Fibroblast of lung (primary cell): ENCODE measurements around the gene BMP4. TPM values are rescaled to one million over a fixed set of nuclear protein-coding genes. Genes with fewer than 3 reads are reported as not detected.

Experiments
- DNase-seq, 2 donors: peaks; one replicate each; pipeline versions ENCODE4 v3.0.0 to v3.0.0-alpha.2; 2010; ENCODE audit warnings: low read depth in 2 of 2
- H2AFZ ChIP-seq: 2 replicates; pipeline ENCODE4 v1.5.1; 2012; ENCODE audit warnings: low read length, control low read depth, inconsistent platforms
- H3K27ac ChIP-seq: 2 replicates; pipeline ENCODE4 v1.5.1; 2011; ENCODE audit warnings: low read length, control low read depth; ENCODE audit not compliant: insufficient read depth
- H3K27me3 ChIP-seq: 2 replicates; pipeline ENCODE4 v1.5.1; 2011; ENCODE audit warnings: mild to moderate bottlenecking, low read length; ENCODE audit not compliant: control insufficient read depth, insufficient read depth
- H3K36me3 ChIP-seq: 2 replicates; pipeline ENCODE4 v1.5.1; 2011; ENCODE audit warnings: low read length; ENCODE audit not compliant: control insufficient read depth, insufficient read depth
- H3K4me1 ChIP-seq: 2 replicates; pipeline ENCODE4 v1.5.1; 2011; ENCODE audit warnings: low read length; ENCODE audit not compliant: control insufficient read depth, insufficient read depth; ENCODE audit errors: extremely low read depth
- H3K4me2 ChIP-seq: 2 replicates; pipeline ENCODE4 v1.5.1; 2011; ENCODE audit warnings: low read length, control low read depth; ENCODE audit not compliant: insufficient read depth; ENCODE audit errors: extremely low read depth
- H3K4me3 ChIP-seq, 4 experiments: fragments of 200-600 bp in 1 of 4; sonication (generic) in 1 of 4; replicated peaks in 1 of 4; 2 replicates each; pipeline ENCODE4 v1.5.1; 2011 to 2016; ENCODE audit warnings: low read length in 4 of 4, low read depth in 3 of 4, mild to moderate bottlenecking in 3 of 4, control low read depth in 2 of 4, inconsistent platforms in 1 of 4, mixed read lengths in 1 of 4; ENCODE audit not compliant: insufficient read depth in 1 of 4; ENCODE audit errors: control extremely low read depth in 1 of 4
- H3K79me2 ChIP-seq: 2 replicates; pipeline ENCODE4 v1.5.1; 2012; ENCODE audit warnings: mild to moderate bottlenecking, low read length, inconsistent platforms; ENCODE audit not compliant: control insufficient read depth, insufficient read depth
- H3K9ac ChIP-seq: 2 replicates; pipeline ENCODE4 v1.5.1; 2011; ENCODE audit warnings: mild to moderate bottlenecking, low read length, control low read depth; ENCODE audit not compliant: insufficient read depth
- H3K9me3 ChIP-seq: 2 replicates; pipeline ENCODE4 v1.5.1; 2012; ENCODE audit warnings: low read depth, low read length; ENCODE audit not compliant: control insufficient read depth, insufficient read depth
- H4K20me1 ChIP-seq: 2 replicates; pipeline ENCODE4 v1.5.1; 2011; ENCODE audit warnings: low read length; ENCODE audit not compliant: control insufficient read depth, insufficient read depth; ENCODE audit errors: extremely low read depth
- EZH2 ChIP-seq: IDR thresholded peaks from 2 replicates; pipeline ENCODE4 v1.5.1; 2012; ENCODE audit warnings: low read length, control low read depth, mild to moderate bottlenecking; ENCODE audit errors: missing control alignments
- polyA plus RNA-seq, 2 donors: library from polyadenylated mRNA; depleted of rRNA in 1 of 2; stranded (reverse) in 1 of 2; unstranded in 1 of 2; fragments of >200 nt; gene quantifications; 2 replicates each; pipeline ENCODE4 v1.2.1, GENCODE V29; 2011 to 2012; ENCODE audit warnings: missing spikeins in 1 of 2
- total RNA-seq: library from RNA; depleted of rRNA; stranded (reverse); fragments of >200 nt; gene quantifications from 2 replicates; pipeline ENCODE4 v1.2.1, GENCODE V29; 2014
- TF ChIP-seq, protein P1 (sequence below), 2 donors: IDR thresholded peaks in 1 of 2; conservative IDR thresholded peaks in 1 of 2; 1 replicate in 1 of 2; 2 replicates in 1 of 2; pipeline ENCODE4 v1.5.1; 2011 to 2012; ENCODE audit warnings: low read length in 2 of 2, control low read depth in 1 of 2, inconsistent platforms in 1 of 2, low read depth in 1 of 2, mild to moderate bottlenecking in 1 of 2

Gene BMP4
- total and polyA plus RNA-seq, 2 donors (not counting 1 experiment from before 2014, with no cell fraction given): 11.4 to 77.5 TPM

DNA sequence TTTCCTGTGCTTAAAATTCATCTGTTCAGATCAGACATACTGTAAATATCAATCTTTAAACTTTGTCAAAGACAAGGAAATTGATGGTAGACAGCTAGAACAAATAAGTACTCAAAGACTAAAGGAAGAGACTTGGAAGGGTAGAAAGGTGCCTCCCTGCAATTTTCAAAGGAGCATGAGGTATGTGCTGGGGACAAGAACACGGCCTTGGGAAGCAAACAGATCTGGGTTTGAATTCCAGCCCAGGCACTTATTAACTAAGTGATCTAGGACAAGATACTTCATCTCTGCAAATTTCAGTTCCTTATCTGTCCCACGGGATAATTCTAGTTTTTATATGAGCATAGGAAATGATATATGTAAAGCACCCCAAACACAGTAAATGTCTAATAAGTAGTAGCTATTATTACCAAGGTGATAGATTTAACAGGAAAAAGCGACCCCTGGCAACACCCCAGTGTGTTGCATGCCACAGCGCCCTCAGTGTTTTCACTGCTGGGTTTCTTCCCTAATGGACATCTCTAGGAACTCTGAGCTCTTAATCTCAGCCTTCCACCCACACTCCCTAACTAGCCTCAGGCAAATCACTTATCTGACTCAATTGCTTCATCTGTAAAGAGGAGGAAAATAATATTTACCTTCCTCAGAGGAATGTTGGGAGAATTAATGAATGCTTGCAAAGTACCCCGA lies 44.7 kb upstream of the BMP4 start:
- H3K79me2 ChIP-seq: no peaks in the 10 kb centered on the region
- no peak overlapping the region for H3K9ac ChIP-seq
- no peaks in the 10 kb centered on the region for H3K9me3 ChIP-seq
- no peaks in the 10 kb centered on the region for H3K27me3 ChIP-seq
- H3K27ac ChIP-seq: no peak overlapping the region
- H3K4me3 ChIP-seq: no peak overlapping the region
- no peaks in the 10 kb centered on the region for H3K4me1 ChIP-seq
- no peaks in the 10 kb centered on the region for H4K20me1 ChIP-seq
- H3K36me3 ChIP-seq: no peaks in the 10 kb centered on the region
- TF ChIP-seq EZH2: no peak
- TF ChIP-seq, protein P1, sequence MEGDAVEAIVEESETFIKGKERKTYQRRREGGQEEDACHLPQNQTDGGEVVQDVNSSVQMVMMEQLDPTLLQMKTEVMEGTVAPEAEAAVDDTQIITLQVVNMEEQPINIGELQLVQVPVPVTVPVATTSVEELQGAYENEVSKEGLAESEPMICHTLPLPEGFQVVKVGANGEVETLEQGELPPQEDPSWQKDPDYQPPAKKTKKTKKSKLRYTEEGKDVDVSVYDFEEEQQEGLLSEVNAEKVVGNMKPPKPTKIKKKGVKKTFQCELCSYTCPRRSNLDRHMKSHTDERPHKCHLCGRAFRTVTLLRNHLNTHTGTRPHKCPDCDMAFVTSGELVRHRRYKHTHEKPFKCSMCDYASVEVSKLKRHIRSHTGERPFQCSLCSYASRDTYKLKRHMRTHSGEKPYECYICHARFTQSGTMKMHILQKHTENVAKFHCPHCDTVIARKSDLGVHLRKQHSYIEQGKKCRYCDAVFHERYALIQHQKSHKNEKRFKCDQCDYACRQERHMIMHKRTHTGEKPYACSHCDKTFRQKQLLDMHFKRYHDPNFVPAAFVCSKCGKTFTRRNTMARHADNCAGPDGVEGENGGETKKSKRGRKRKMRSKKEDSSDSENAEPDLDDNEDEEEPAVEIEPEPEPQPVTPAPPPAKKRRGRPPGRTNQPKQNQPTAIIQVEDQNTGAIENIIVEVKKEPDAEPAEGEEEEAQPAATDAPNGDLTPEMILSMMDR (conservative IDR thresholded peaks at IDR 0.05 in 1 of 2, IDR thresholded peaks at IDR 0.05 in 1 of 2; ENCODE audit: low read depth in 1 of 2, low read length in 2 of 2): no peak
- no peak overlapping the region for H2AFZ ChIP-seq
- H3K4me2 ChIP-seq: no peak overlapping the region
- DNase-seq: peak in 1 of 2 donors; percentile 55

GRCh38 chr14:54000341-54000811 lies 43.8 kb upstream of the BMP4 start:
- Histone ChIP-seq H3K4me1 (no peaks in the 10 kb centered on the region), H3K27ac (no peak overlapping the region), H3K79me2 (no peaks in the 10 kb centered on the region), H4K20me1 (no peaks in the 10 kb centered on the region), H3K9ac (no peak overlapping the region), H3K4me2 (no peak overlapping the region), H3K4me3 (no peak overlapping the region), H3K36me3 (no peaks in the 10 kb centered on the region), H3K9me3 (no peaks in the 10 kb centered on the region), H2AFZ (no peak overlapping the region), H3K27me3 (no peaks in the 10 kb centered on the region)
- DNase-seq: peak in 1 of 2 donors; percentile 82
- no peak for TF ChIP-seq EZH2
- TF ChIP-seq, protein P1 (conservative IDR thresholded peaks at IDR 0.05 in 1 of 2, IDR thresholded peaks at IDR 0.05 in 1 of 2; ENCODE audit: low read depth in 1 of 2, low read length in 2 of 2): no peak

- no peaks in the 10 kb centered on the region for H3K79me2 ChIP-seq
- no peak overlapping the region for H2AFZ ChIP-seq
- TF ChIP-seq EZH2: no peak
- TF ChIP-seq, protein P1 (conservative IDR thresholded peaks at IDR 0.05 in 1 of 2, IDR thresholded peaks at IDR 0.05 in 1 of 2; ENCODE audit: low read depth in 1 of 2, low read length in 2 of 2): no peak
- H3K4me2 ChIP-seq: no peak overlapping the region
- no peak overlapping the region for H3K4me3 ChIP-seq
- H3K9me3 ChIP-seq: no peaks in the 10 kb centered on the region
- no peak overlapping the region for H3K27ac ChIP-seq
- DNase-seq: peak; percentile 15 to 96
- H3K27me3 ChIP-seq: no peaks in the 10 kb centered on the region
- no peaks in the 10 kb centered on the region for H4K20me1 ChIP-seq
- no peaks in the 10 kb centered on the region for H3K36me3 ChIP-seq
- H3K9ac ChIP-seq: no peak overlapping the region
- H3K4me1 ChIP-seq: no peaks in the 10 kb centered on the region
Measured at GRCh38 chr14:53999061-53999488, 42.5 kb upstream of the BMP4 start.
